A549 (cell line): ENCODE data around the gene GOLGA3. TPM values are rescaled to one million over a fixed set of nuclear protein-coding genes. Genes with fewer than 3 reads are reported as not detected.
"Not testable (repeated sequence)": the region's sequence is repeated elsewhere in the genome, so short reads cannot be mapped to it uniquely, and the experiment has no call there.

ENCODE experiments used
- ATAC-seq, 2 experiments: fragments of 200-7000 bp in 1 of 2; fragments of >200 bp in 1 of 2; cut with Nextera tagmentation in 1 of 2; cut with Tn5 transposase in 1 of 2; 3 replicates each; pipeline versions ENCODE4 v1.8.0 to v1.9.1; 2018 to 2020; ENCODE audit warnings: mild to moderate bottlenecking in 1 of 2, moderate library complexity in 1 of 2
- CTCF ChIA-PET: fragments of 300-600 bp; sonication (Branson Sonifier 250); formaldehyde crosslinking; extraction: SDS; loops from one replicate; lab custom pipeline; 2021; ENCODE audit warnings: antibody characterized with exemption, inconsistent platforms; lab: Yijun Ruan, JAX
- POLR2A ChIA-PET: fragments of 350-600 bp; formaldehyde crosslinking; extraction: SDS; loops from one replicate; lab custom pipeline; 2021; ENCODE audit warnings: antibody characterized with exemption, inconsistent platforms; lab: Yijun Ruan, JAX
- DNase-seq, 2 experiments: peaks; one replicate each; pipeline versions ENCODE4 v3.0.0 to v3.0.0-alpha.2; 2011 to 2016; ENCODE audit warnings: low read depth in 1 of 2, low spot score in 1 of 2
- FAIRE-seq: peaks from 2 replicates; lab custom pipeline; 2011; peaks lifted over from hg19 to GRCh38; lab: Jason Lieb, UNC
- H3K27ac ChIP-seq, 2 experiments: fragments of >200 bp; sonication (Bioruptor Twin); formaldehyde crosslinking; 3 replicates each; pipeline ENCODE4 v1.5.1; 2016 to 2017
- H3K4me1 ChIP-seq: fragments of >200 bp; sonication (Bioruptor Twin); formaldehyde crosslinking; 3 replicates; pipeline ENCODE4 v1.6.1; 2016
- H3K4me2 ChIP-seq: fragments of >200 bp; sonication (Bioruptor Twin); formaldehyde crosslinking; 3 replicates; pipeline ENCODE4 v1.6.1; 2016
- H3K4me3 ChIP-seq: fragments of >200 bp; sonication (Bioruptor Twin); formaldehyde crosslinking; 3 replicates; pipeline ENCODE4 v1.5.1; 2016
- H3K9me3 ChIP-seq: fragments of >200 bp; sonication (Bioruptor Twin); formaldehyde crosslinking; 3 replicates; pipeline ENCODE4 v1.6.1; 2016
- BHLHE40 ChIP-seq: IDR thresholded peaks from 2 replicates; pipeline ENCODE4 v1.6.1; 2012; ENCODE audit warnings: low read depth, low read length, inconsistent platforms
- CBX2 ChIP-seq: fragments of 200-600 bp; sonication (generic); IDR thresholded peaks from 2 replicates; pipeline ENCODE4 v1.6.1; 2016; ENCODE audit warnings: low read depth, mild to moderate bottlenecking, borderline replicate concordance
- CHD2 ChIP-seq: fragments of 150-350 bp; IDR thresholded peaks from 2 replicates; pipeline ENCODE4 v1.6.1; 2014; ENCODE audit warnings: low read length; ENCODE audit not compliant: partially characterized antibody
- CTCF ChIP-seq: fragments of >200 bp; sonication (Bioruptor Twin); formaldehyde crosslinking; IDR thresholded peaks from 3 replicates; pipeline ENCODE4 v1.5.1; 2016
- EHMT2 ChIP-seq: fragments of 200-600 bp; sonication (generic); IDR thresholded peaks from 2 replicates; pipeline ENCODE4 v1.6.1; 2016; ENCODE audit warnings: antibody characterized with exemption, low read depth, mild to moderate bottlenecking, moderate library complexity
- HDAC2 ChIP-seq: fragments of 200-600 bp; sonication (generic); IDR thresholded peaks from 2 replicates; pipeline ENCODE4 v1.6.1; 2016
- HEYL ChIP-seq: fragments of 250-450 bp; sonication (Bioruptor Pico); IDR thresholded peaks from 2 replicates; pipeline ENCODE4 v1.8.0; 2021; ENCODE audit warnings: mild to moderate bottlenecking, moderate library complexity
- HMGXB4 ChIP-seq: fragments of 250-450 bp; sonication (Bioruptor Pico); IDR thresholded peaks from 2 replicates; pipeline ENCODE4 v1.5.0; 2021; ENCODE audit warnings: mild to moderate bottlenecking, moderate library complexity, borderline replicate concordance
- JUN ChIP-seq, 2 experiments: fragments of >200 bp; sonication (Bioruptor Twin); formaldehyde crosslinking; IDR thresholded peaks; 2 replicates in 1 of 2; 3 replicates in 1 of 2; pipeline ENCODE4 v1.6.1; 2016 to 2017
- NFE2L2 ChIP-seq: fragments of 150-350 bp; conservative IDR thresholded peaks from 2 replicates; pipeline ENCODE4 v1.6.1; 2014; ENCODE audit warnings: low read length
- PBX3 ChIP-seq: IDR thresholded peaks from 2 replicates; pipeline ENCODE4 v1.6.1; 2012
- RAD21 ChIP-seq, 2 experiments: fragments of >200 bp in 1 of 2; sonication (Bioruptor Twin) in 1 of 2; formaldehyde crosslinking in 1 of 2; IDR thresholded peaks in 1 of 2; conservative IDR thresholded peaks in 1 of 2; 2 replicates in 1 of 2; 3 replicates in 1 of 2; pipeline ENCODE4 v1.6.1; 2012 to 2018; ENCODE audit warnings: inconsistent platforms in 1 of 2
- RCOR1 ChIP-seq: fragments of 150-350 bp; IDR thresholded peaks from 2 replicates; pipeline ENCODE4 v1.6.1; 2014; ENCODE audit warnings: antibody characterized with exemption, low read length, low read depth
- REST ChIP-seq: fragments of 200-600 bp; sonication (generic); IDR thresholded peaks from 2 replicates; pipeline ENCODE4 v1.6.1; 2016; ENCODE audit warnings: antibody characterized with exemption, mild to moderate bottlenecking, moderate library complexity
- ZFP36 ChIP-seq: fragments of 450-650 bp; IDR thresholded peaks from 2 replicates; pipeline ENCODE4 v1.6.1; 2014; ENCODE audit warnings: borderline replicate concordance; ENCODE audit not compliant: partially characterized antibody
- WGBS: methylation state at CpG from one replicate; pipeline ENCODE4 v1.1.6; 2017; ENCODE audit errors: missing lambda C conversion rate; 5-methylcytosine and 5-hydroxymethylcytosine counted together
- polyA plus RNA-seq, 4 experiments: library from polyadenylated mRNA; depleted of rRNA in 3 of 4; stranded (reverse); fragments of >200 nt; fragmentation: RNase III in 1 of 4; extraction: RNeasy Plus Mini Kit Qiagen cat#74134 plus additional on column Dnase treatment in 1 of 4; gene quantifications; 2 replicates in 3 of 4; 3 replicates in 1 of 4; pipeline ENCODE4 v1.2.3, GENCODE V29; 2011 to 2017

The GOLGA3 gene
- polyA plus RNA-seq, 2 of the 4 experiments (the other 2 are of a cell fraction), result 23.0 to 25.5 TPM

GRCh38 chr12:132812631-132813305, 15.9 kb downstream of the GOLGA3 start:
- CTCF ChIA-PET, result no interaction called here
- no peak for FAIRE-seq
- H3K4me1 ChIP-seq, result no peaks in the 10 kb centered on the region
- no peak overlapping the region for H3K27ac ChIP-seq
- H3K4me2 ChIP-seq, result no peak overlapping the region
- 87% methylated on average over 8 of the region's 8 CpGs for WGBS
- TF ChIP-seq ZFP36 (no peak), HEYL (CRISPR knock-in tag) (no peak), HMGXB4 (CRISPR knock-in tag) (no peak), EHMT2 (no peak), CTCF (no peak), CHD2 (no peak), CBX2 (no peak), HDAC2 (no peak), REST (no peak), BHLHE40 (no peak), RCOR1 (no peak), PBX3 (no peak), JUN (IDR thresholded peaks at IDR 0.05) (no peak), RAD21 (conservative IDR thresholded peaks at IDR 0.05 in 1 of 2, IDR thresholded peaks at IDR 0.05 in 1 of 2) (no peak), NFE2L2 (no peak)
- no peak for ATAC-seq
- no peak overlapping the region for H3K4me3 ChIP-seq
- no peaks in the 10 kb centered on the region for H3K9me3 ChIP-seq
- no peak for DNase-seq
- POLR2A ChIA-PET, result no interaction called here

- peak in 1 of 2 experiments; percentile 63; a peak in 3 of 6 replicates for ATAC-seq
- not testable (repeated sequence) for H3K4me2 ChIP-seq, FAIRE-seq, H3K4me3 ChIP-seq, H3K27ac ChIP-seq, H3K4me1 ChIP-seq
- CTCF ChIA-PET, result interaction anchor here (3.9 kb wide), 1 partner anchor 9 kb away, joined by 10 read pairs; no protein-coding TSS in a partner anchor
- 59% methylated on average over 10 of the region's 13 CpGs for WGBS
- TF ChIP-seq CTCF, result peak; percentile 16; the same call in 1 of the 3 replicates
- TF ChIP-seq RAD21 (conservative IDR thresholded peaks at IDR 0.05 in 1 of 2, IDR thresholded peaks at IDR 0.05 in 1 of 2), result peak in 1 of 2 experiments; percentile 41; a peak in 3 of 5 replicates
- TF ChIP-seq, all 56 proteins: peak for 2; not testable (repeated sequence) for 54
- H3K9me3 ChIP-seq, POLR2A ChIA-PET: not testable (repeated sequence)
- peak in 1 of 2 experiments; percentile 63 for DNase-seq
These were observed 19.3 kb downstream of the GOLGA3 start for GRCh38 chr12:132809391-132809790.
